HCT116 (cell line): ENCODE measurements around the gene PCNX1. TPM values are rescaled to one million over a fixed set of nuclear protein-coding genes. Genes with fewer than 3 reads are reported as not detected.
A peak's percentile ranks its signal among the peaks of the same experiment; 100 is the strongest.

Experiments
- ATAC-seq: fragments of 200-7000 bp; cut with Tn5 transposase; 2 replicates; pipeline ENCODE4 v1.9.1; 2020; ENCODE audit warnings: mild to moderate bottlenecking, moderate library complexity
- BruUV-seq: library from RNA; stranded (reverse); fragments of 400-500 nt; replicated peaks from 2 replicates; lab custom pipeline; 2021; lab: Mats Ljungman, UMichigan
- CTCF ChIA-PET: fragments of 300-600 bp; sonication (Branson Sonifier 250); formaldehyde crosslinking; loops from one replicate; lab custom pipeline; 2021; ENCODE audit warnings: antibody characterized with exemption; lab: Charles Lee
- POLR2A ChIA-PET: fragments of 300-600, 350-600 bp; sonication (Branson Sonifier 250); formaldehyde crosslinking; loops from one replicate; lab custom pipeline; 2021; ENCODE audit warnings: antibody characterized with exemption; lab: Charles Lee
- RAD21 ChIA-PET, 2 experiments: fragments of 300-600 bp; sonication (Branson Sonifier 250); formaldehyde crosslinking; loops; one replicate each; lab custom pipeline; 2023; ENCODE audit warnings: low total read pairs in 2 of 2; ENCODE audit not compliant: uncharacterized antibody in 2 of 2, unreplicated experiment in 2 of 2, low non-redundant PET in 1 of 2; lab: Charles Lee
- DNase-seq: peaks from one replicate; pipeline ENCODE4 v3.0.0-alpha.2; 2010; ENCODE audit warnings: low read depth, low spot score
- H2AFZ ChIP-seq: fragments of 200-600 bp; shearing (Covaris generic), sonication (generic); 2 replicates; pipeline ENCODE4 v1.6.1; 2017; ENCODE audit warnings: low read depth, mixed run types, mixed read lengths, antibody characterized with exemption, low read length; ENCODE audit not compliant: poor library complexity, severe bottlenecking
- H3K27ac ChIP-seq: 2 replicates; pipeline ENCODE4 v1.5.1; 2012; ENCODE audit warnings: low read depth, low read length
- H3K27me3 ChIP-seq: fragments of 200-600 bp; sonication (generic); 2 replicates; pipeline ENCODE4 v1.6.1; 2016; ENCODE audit warnings: mixed run types, low read length, mixed read lengths; ENCODE audit not compliant: insufficient read depth
- H3K36me3 ChIP-seq, 2 experiments: fragments of 200-500 bp in 1 of 2; fragments of 200-600 bp in 1 of 2; sonication (Bioruptor generic) in 1 of 2; sonication (generic) in 1 of 2; 2 replicates each; pipeline versions ENCODE4 v1.5.1 to v1.6.1; 2014 to 2016; ENCODE audit warnings: low read length in 2 of 2, inconsistent platforms in 1 of 2, mixed read lengths in 1 of 2, mixed run types in 1 of 2; ENCODE audit not compliant: insufficient read depth in 2 of 2, control insufficient read depth in 1 of 2
- H3K4me1 ChIP-seq, 2 experiments: fragments of 200-600 bp in 1 of 2; sonication (generic) in 1 of 2; 2 replicates each; pipeline versions ENCODE4 v1.5.1 to v1.6.1; 2012 to 2017; ENCODE audit warnings: low read length in 2 of 2, inconsistent platforms in 1 of 2, mild to moderate bottlenecking in 1 of 2, mixed read lengths in 1 of 2, mixed run types in 1 of 2, moderate library complexity in 1 of 2; ENCODE audit not compliant: insufficient read depth in 2 of 2, control insufficient read depth in 1 of 2
- H3K4me2 ChIP-seq: fragments of 200-600 bp; sonication (generic); 2 replicates; pipeline ENCODE4 v1.6.1; 2017; ENCODE audit warnings: mixed run types, low read length, mixed read lengths
- H3K4me3 ChIP-seq, 2 experiments: fragments of 200-600 bp in 1 of 2; sonication (generic) in 1 of 2; replicated peaks in 1 of 2; 2 replicates each; pipeline ENCODE4 v1.5.1; 2011 to 2016; ENCODE audit warnings: low read length in 2 of 2, control low read depth in 1 of 2, low read depth in 1 of 2, mild to moderate bottlenecking in 1 of 2, mixed read lengths in 1 of 2, mixed run types in 1 of 2
- H3K79me2 ChIP-seq: fragments of 200-600 bp; sonication (generic); 2 replicates; pipeline ENCODE4 v1.6.1; 2017; ENCODE audit warnings: mild to moderate bottlenecking, mixed run types, low read length, moderate library complexity, mixed read lengths; ENCODE audit not compliant: insufficient read depth
- H3K9ac ChIP-seq: fragments of 200-600 bp; sonication (generic); 2 replicates; pipeline ENCODE4 v1.6.1; 2016; ENCODE audit warnings: low read length, mixed read lengths
- H3K9me2 ChIP-seq: fragments of 200-600 bp; sonication (generic), shearing (Covaris generic); 2 replicates; pipeline ENCODE4 v1.6.1; 2017; ENCODE audit warnings: mixed run types, mild to moderate bottlenecking, moderate library complexity; ENCODE audit not compliant: insufficient read depth
- H3K9me3 ChIP-seq, 2 experiments: fragments of 200-500 bp in 1 of 2; fragments of 200-600 bp in 1 of 2; sonication (Bioruptor generic) in 1 of 2; sonication (generic) in 1 of 2; 2 replicates each; pipeline ENCODE4 v1.6.1; 2014 to 2017; ENCODE audit warnings: low read length in 2 of 2, mixed read lengths in 2 of 2, inconsistent platforms in 1 of 2, low read depth in 1 of 2, mild to moderate bottlenecking in 1 of 2, mixed run types in 1 of 2, moderate library complexity in 1 of 2; ENCODE audit not compliant: control insufficient read depth in 1 of 2, insufficient read depth in 1 of 2
- H4K20me1 ChIP-seq: fragments of 200-600 bp; sonication (generic), shearing (Covaris generic); 2 replicates; pipeline ENCODE4 v1.6.1; 2017; ENCODE audit warnings: mixed run types, mild to moderate bottlenecking, moderate library complexity; ENCODE audit not compliant: insufficient read depth
- CBX3 ChIP-seq: IDR thresholded peaks from 2 replicates; pipeline ENCODE4 v1.6.1; 2012; ENCODE audit warnings: low read depth
- CEBPB ChIP-seq: IDR thresholded peaks from 2 replicates; pipeline ENCODE4 v1.6.1; 2012; ENCODE audit warnings: low read depth
- EZH2phosphoT487 ChIP-seq: fragments of 200-600 bp; IDR thresholded peaks from 2 replicates; pipeline ENCODE4 v1.6.1; 2018; ENCODE audit warnings: antibody characterized with exemption, borderline replicate concordance
- POLR2AphosphoS5 ChIP-seq: IDR thresholded peaks from 2 replicates; pipeline ENCODE4 v1.6.1; 2011; ENCODE audit warnings: mild to moderate bottlenecking, low read depth, low read length, moderate library complexity
- RAD21 ChIP-seq: IDR thresholded peaks from 2 replicates; pipeline ENCODE4 v1.6.1; 2012; ENCODE audit warnings: low read depth, mild to moderate bottlenecking
- SIN3A ChIP-seq: IDR thresholded peaks from 2 replicates; pipeline ENCODE4 v1.6.1; 2012; ENCODE audit warnings: low read depth
- SP1 ChIP-seq: IDR thresholded peaks from 2 replicates; pipeline ENCODE4 v1.6.1; 2012; ENCODE audit warnings: low read depth
- TCF7L2 ChIP-seq: IDR thresholded peaks from 2 replicates; pipeline ENCODE4 v1.7.0; 2011; ENCODE audit warnings: borderline replicate concordance, inconsistent platforms; ENCODE audit not compliant: insufficient read depth, insufficient read length; ENCODE audit errors: extremely low read depth
- YY1 ChIP-seq: IDR thresholded peaks from 2 replicates; pipeline ENCODE4 v1.6.1; 2011; ENCODE audit warnings: low read length, low read depth, moderate library complexity, mild to moderate bottlenecking; ENCODE audit not compliant: insufficient replicate concordance; ENCODE audit errors: extremely low read depth
- ZFX ChIP-seq: fragments of 450-650 bp; IDR thresholded peaks from 2 replicates; pipeline ENCODE4 v1.6.1; 2017
- ZNF274 ChIP-seq: fragments of 200-500 bp; sonication (Bioruptor generic); IDR thresholded peaks from 2 replicates; pipeline ENCODE4 v1.6.1; 2014; ENCODE audit warnings: mild to moderate bottlenecking, low read depth, low read length, inconsistent platforms
- intact Hi-C: fragments of 100-400 bp; cut with micrococcal nuclease; formaldehyde crosslinking; loops from 2 replicates; pipeline ENCODE4 v1.10.0; 2022
- total RNA-seq: library from RNA; stranded (reverse); gene quantifications from one replicate; pipeline ENCODE4 v1.2.1, GENCODE V29; 2021; ENCODE audit not compliant: unreplicated experiment
- TF ChIP-seq, protein P1 (sequence below): IDR thresholded peaks from 2 replicates; pipeline ENCODE4 v1.6.1; 2012
- TF ChIP-seq, protein P2 (sequence below): IDR thresholded peaks from 2 replicates; pipeline ENCODE4 v1.6.1; 2012
- TF ChIP-seq, protein P3 (sequence below): IDR thresholded peaks from 2 replicates; pipeline ENCODE4 v1.6.1; 2011; ENCODE audit warnings: mild to moderate bottlenecking, low read length, moderate library complexity; ENCODE audit not compliant: insufficient replicate concordance; ENCODE audit errors: extremely low read depth

Gene PCNX1
- total RNA-seq, 1 experiment from 2014 or later = 52.2 TPM

GRCh38 chr14:71005076-71005475 is 97.8 kb downstream of the PCNX1 start:
- Histone ChIP-seq H3K4me2 (peak overlapping the region; percentile 20; the same call in 1 of the 2 replicates), H3K9me2 (no peaks in the 10 kb centered on the region), H2AFZ (no peak overlapping the region), H3K79me2 (peaks cover 4% of the 10 kb centered on the region; the same call in 1 of the 2 replicates), H3K4me1 (peaks cover 4 to 32% of the 10 kb centered on the region in 2 experiments; a peak in 3 of 4 replicates), H3K27me3 (no peaks in the 10 kb centered on the region), H3K4me3 (no peak overlapping the region), H3K36me3 (no peaks in the 10 kb centered on the region), H3K9ac (no peak overlapping the region), H4K20me1 (no peaks in the 10 kb centered on the region)
- intact Hi-C loops = no loop called here
- BruUV-seq = no TSS peak
- ChIA-PET RAD21 (no interaction called here), CTCF (no interaction called here)
- no peak for DNase-seq
- ATAC-seq = peak; percentile 34
- TF ChIP-seq, protein P1, sequence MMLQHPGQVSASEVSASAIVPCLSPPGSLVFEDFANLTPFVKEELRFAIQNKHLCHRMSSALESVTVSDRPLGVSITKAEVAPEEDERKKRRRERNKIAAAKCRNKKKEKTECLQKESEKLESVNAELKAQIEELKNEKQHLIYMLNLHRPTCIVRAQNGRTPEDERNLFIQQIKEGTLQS = no peak
- TF ChIP-seq CBX3 (no peak), ZFX (no peak), EZH2phosphoT487 (no peak), RAD21 (no peak), SP1 (no peak), POLR2AphosphoS5 (no peak), CEBPB (no peak), SIN3A (no peak), YY1 (no peak), TCF7L2 (no peak), ZNF274 (no peak)
- TF ChIP-seq, protein P2, sequence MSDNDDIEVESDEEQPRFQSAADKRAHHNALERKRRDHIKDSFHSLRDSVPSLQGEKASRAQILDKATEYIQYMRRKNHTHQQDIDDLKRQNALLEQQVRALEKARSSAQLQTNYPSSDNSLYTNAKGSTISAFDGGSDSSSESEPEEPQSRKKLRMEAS = no peak
- TF ChIP-seq, protein P3, sequence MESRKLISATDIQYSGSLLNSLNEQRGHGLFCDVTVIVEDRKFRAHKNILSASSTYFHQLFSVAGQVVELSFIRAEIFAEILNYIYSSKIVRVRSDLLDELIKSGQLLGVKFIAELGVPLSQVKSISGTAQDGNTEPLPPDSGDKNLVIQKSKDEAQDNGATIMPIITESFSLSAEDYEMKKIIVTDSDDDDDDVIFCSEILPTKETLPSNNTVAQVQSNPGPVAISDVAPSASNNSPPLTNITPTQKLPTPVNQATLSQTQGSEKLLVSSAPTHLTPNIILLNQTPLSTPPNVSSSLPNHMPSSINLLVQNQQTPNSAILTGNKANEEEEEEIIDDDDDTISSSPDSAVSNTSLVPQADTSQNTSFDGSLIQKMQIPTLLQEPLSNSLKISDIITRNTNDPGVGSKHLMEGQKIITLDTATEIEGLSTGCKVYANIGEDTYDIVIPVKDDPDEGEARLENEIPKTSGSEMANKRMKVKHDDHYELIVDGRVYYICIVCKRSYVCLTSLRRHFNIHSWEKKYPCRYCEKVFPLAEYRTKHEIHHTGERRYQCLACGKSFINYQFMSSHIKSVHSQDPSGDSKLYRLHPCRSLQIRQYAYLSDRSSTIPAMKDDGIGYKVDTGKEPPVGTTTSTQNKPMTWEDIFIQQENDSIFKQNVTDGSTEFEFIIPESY = no peak
- TF ChIP-seq, all 23 proteins: peak for 0
- POLR2A ChIA-PET = no interaction called here
- H3K27ac ChIP-seq = no peak overlapping the region
- H3K9me3 ChIP-seq = no peaks in the 10 kb centered on the region
